GM19468 (cell line): Measurements from ENCODE around the gene LRRC9.
"Not testable (repeated sequence)": the region's sequence is repeated elsewhere in the genome, so short reads cannot be mapped to it uniquely, and the experiment has no call there.

ENCODE experiments used
- ATAC-seq: cut with Tn5 transposase; IDR thresholded peaks from one replicate; pipeline ENCODE4 v1.9.1; 2021; ENCODE audit warnings: mild to moderate bottlenecking, moderate library complexity, moderate number of reproducible peaks; ENCODE audit not compliant: unreplicated experiment; ENCODE audit errors: extremely low read depth

Gene LRRC9

DNA sequence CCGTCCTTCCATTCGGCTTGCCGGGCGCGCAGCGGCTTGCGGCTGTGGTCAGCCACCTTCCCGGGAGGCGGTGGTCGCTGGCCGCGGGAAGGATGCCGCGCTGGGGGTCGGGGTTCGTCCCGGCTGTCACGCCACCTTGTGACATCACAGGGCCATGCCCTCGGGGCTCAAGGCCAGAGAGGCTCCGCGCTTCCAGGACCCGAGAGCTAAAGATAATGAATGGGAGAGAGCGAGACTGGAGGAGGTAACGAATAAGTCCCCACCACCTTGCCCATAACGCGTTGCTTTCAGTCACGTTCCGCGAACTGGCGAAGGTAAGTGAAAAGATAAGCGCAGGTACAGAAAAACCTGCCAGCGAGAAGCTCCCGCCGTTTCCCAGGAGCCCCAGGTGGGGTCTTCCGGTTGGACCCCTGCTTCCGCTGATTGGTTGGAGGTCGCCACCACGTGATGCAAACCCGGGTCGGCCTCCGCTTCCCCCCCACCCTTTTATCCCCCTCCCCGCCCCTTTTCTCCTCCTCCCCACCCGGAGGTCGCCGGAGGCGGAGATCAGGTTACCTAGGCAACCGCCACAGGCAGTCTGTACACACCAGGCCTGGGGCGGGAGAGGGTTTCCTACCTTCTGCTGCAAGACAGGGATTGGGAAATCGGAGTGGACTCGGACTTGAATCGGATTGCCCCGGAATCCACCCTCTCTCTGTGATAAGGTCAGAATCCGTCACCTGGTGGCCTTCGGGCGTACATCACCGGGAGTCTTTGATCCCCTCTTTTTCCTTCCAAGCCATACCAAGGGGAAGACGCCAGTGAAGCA lies at the start of gene LRRC9:
TSS of gene LRRC9 (plus strand) at position 575 of the 808 bp plus-strand sequence.
- ATAC-seq, result no peak

DNA sequence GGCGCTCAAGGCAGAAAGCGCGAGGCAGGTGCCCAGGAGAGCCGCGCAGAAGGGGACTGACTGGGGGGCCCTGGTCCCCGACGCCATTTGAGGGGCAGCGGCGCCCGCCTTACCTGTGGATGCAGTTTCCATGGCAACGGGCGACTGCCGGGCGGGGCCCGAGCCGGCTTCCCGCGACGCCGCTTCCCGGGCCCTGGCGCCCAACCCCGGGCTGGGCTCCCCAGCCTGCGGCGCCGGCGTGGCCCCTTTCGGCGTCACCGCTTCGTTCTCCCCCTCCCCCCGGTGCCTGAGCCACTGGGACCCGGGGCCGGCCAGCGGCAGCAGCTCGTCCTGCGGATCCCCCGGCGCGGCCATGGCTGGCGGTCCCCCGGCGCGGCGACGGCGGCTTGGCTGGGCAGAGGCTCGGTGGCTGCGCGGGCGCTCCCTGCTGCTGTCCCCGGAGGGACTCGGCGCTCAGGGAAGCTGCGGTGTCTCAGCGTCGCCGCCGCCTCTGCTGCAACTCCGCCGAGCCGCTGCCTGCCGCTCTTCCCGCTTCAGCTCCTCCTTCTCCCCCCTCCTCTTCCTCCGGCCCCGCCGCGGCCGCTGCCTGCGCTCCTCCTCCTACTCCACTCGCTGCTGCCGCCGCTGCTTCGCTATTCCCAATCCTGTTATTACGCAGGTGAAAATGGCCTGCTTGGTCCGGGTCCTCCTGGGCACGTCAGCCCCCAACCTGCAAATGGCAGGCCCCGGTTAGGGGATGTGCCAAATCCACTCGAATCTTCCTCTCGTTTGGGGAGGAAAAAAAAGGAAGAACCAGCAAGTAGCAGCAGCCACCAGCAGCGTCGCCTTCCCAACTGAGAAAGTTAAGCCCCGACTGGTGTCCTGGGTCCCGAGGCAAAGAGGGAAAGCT lies 49.4 kb upstream of the LRRC9 start, which contains the start of gene RTN1:
TSS of gene RTN1 (minus strand) at position 500 of the 889 bp plus-strand sequence. CDS start at position 354, 146 bp downstream.
- no peak for ATAC-seq

DNA sequence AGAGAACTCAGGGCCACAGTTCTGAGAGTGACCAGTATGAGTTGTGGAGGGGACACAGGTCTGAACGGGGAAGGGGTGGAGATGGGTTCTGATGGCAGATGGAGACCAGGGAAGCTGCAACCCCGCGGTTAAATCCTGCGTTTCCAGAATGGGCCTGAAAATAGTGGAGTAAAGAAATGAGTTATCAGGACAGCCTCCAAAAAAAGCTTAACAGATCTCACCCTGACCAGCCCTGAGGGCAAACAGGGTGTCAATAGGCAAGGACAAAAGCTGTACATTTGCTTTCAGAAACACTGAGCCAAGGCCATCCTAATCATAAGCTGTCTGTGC lies 48.8 kb upstream of the LRRC9 start:
- no peak for ATAC-seq

DNA sequence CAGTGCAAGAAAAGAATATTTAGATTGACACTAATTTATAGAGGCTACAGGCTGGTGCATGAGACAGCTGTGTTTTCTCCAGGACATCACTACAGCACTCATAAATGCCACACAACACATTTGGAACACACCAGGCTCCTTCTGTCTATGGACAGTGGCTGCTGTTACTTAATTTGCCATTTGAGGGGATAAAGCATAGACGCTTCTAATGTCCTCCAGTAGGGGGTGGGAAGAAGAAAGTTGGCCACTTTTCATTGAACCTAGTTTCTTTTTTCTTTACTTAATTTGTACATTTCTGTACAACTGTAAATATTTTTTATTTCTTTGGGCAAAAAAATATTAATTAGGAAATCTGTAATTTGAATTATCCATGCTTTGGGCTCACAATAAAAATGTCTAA lies 37.0 kb upstream of the LRRC9 start:
- no peak for ATAC-seq

DNA sequence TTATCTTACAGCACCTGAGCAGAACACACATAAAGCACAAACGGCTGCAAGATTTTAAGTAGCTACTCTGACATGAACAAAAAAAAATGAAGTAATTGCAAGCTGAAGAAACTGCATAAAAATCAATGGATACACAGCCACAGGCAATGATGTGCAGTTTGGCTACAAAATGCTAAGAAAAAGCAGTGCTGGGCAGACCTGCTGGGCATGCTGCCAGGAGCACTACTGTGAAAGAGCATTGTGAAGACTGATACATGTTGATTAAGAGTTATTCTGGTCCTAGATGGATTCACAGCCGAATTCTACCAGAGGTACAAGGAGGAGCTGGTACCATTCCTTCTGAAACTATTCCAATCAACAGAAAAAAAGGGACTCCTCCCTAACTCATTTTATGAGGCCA lies 29.3 kb upstream of the LRRC9 start:
- no peak for ATAC-seq

DNA sequence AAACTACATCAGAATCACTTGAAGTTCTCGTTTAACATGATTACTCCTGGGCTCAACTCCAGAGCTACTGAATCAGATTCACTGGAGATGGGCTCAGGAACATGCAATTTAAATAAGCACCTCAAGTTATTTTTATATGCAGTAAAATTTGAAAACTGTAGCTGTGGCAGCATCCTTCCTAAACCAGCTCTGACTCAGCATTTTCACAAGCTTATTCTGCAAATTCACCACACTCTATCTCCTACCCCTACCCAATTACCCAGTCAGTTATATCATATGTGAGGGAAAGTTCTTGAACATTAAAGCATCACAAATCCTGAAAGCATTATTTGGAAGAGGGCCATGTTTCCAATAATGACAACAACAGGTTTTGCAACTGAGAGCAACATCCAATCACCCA lies 24.2 kb upstream of the LRRC9 start:
- no peak for ATAC-seq

DNA sequence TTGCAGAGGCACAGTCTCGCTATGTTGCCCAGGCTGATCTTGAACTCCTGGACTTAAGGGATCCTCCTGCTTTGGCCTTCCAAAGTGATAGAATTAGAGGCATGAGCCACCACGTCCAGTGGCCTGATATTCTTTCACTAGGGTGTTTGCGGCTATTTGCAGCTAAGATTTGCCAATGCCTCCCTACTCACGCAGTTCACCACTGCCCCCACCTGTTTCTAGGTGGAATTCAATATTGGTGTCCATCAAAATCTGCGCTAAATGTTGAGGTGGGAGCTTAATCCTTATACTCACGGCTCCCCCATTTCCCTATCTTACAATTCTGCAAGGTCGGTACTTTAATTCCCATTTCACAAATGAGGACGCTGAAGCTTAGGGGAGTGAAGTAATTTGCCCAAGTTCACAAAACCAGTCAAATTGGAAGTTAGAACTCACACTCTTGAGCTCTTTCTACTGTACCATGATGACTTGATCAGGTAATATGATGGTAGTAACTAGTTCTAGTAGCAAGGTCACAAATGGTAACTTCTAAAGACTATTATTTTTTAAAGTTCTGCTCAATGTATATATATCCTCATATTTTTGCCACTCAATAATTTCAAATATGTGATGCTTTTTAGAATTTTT lies 22.1 kb upstream of the LRRC9 start:
- no peak for ATAC-seq

DNA sequence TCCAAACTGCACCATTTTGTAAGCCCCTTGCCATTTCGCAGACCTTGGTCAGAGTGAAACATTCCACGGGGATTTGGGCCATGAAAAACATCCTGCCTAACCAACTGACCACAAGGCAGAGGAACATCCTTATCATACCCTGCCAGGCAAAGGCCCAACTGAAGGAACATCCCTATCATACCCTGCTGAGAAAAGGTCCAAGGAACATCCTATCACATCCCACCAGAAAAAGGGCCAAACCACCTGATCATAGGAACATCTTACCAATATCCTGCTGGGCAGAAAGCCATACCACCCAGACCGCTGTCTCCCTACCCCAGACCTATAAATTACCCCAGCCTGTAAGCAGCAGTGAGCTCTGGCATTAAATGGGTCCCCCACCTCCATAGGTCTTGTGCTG lies 19.4 kb upstream of the LRRC9 start:
- no peak for ATAC-seq

DNA sequence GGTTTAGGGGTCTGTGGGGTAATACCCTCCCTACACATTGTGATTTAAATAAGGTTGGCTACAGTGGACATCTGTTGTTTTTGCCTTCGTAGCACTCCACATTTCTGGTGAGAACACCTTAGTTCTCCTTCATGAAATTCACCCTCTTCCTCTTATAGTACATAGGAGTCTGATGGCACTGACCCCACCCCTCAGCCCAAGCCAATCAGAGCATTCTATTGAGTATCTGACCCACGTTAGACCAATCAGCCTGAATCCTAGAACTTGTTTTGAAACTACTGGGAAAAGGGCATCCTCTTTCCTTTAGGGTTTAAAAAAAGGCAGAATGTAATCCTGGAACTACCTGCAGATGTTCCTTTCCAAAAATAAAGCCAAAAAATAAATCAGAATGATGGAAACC lies 15.8 kb upstream of the LRRC9 start:
- no peak for ATAC-seq

DNA sequence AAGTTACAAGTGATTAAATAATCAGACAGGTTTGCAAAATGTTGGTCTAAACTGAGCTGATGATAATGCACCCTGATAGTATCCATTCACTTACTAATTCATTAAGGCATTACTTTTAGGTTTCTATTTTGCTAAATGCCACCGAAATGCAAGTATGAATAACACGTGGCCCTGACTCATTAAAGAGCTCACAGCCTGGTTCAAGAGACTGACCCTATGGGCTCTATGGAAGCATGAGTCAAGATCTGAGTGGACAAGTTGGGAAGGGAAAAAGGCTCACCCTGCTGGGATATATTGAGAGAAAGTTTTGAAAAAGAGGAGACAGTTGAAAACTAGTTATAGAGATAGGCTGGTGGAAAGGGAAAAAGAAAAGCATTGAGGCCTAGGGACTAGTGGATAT lies 14.8 kb upstream of the LRRC9 start:
- ATAC-seq, result no peak

DNA sequence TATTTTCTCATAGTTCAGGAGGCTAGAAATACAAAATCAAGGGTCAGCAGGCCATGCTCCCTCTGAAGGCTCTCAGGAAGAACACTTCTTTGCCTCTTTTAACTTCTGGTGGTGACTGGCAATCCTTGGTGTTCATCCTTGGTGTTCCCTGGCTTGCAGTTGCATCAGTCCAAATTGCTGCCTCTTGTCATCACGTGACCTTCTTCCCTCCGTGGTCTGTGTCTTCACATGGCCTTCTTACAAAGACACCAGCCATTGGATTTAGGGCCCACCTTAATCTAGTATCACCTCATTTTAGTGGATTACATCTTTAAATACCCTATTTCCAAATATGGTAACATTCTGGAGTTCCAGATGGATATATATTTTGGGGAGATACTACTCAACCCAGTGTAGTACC lies 7.5 kb upstream of the LRRC9 start:
- ATAC-seq, result no peak

DNA sequence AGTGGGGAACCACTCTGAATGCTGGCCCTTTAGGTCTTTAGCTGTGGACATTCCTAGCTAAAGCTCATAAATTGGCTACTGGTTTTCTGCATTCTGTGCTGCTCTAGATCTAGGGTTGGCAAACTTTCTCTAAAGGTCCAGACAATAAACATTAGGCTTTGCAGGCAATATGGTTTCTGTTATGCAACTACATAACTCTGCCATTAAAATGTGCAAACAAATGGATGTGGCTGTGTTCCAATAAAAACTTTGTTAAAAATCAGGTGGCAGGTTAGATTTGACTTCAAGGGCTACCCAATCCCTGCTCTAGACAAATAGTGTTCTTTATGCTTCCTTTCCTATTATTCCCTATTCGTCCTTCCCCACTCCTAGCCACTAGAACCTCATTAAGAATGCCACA lies 6.8 kb upstream of the LRRC9 start:
- no peak for ATAC-seq

DNA sequence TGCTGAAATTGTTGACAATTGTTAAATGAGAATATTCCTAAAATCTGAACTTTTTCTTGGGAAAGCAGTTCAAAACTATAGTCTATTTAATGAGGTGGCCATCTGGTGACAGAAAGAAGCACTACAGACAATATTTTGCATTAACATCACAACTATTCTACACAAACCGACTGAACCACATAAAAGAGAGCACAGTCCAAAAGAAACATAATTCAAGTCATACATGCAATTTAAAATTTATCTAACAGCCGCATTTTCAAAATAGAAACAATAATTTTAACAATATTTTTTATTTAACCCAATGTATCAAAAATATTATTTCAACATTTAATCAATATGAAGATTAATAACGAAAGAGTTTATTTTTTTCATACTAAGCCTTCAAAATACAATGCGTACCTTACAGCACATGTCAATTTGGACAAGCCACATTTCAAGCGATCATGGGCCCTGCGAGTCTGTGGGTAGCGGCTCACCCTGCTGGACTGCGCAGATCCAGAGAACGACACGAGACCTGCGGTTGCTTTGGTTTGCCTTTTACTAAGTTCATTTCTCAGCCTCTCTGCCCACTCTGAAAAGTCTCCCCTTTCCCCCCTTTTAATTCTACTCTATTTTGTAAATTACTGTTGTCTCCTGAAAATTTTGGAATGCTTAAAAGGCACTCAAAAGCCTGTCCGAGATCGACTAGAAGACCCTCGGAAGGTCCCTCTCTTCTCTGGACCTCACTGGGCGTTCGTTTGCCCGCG lies 947 bp upstream of the LRRC9 start:
- ATAC-seq, result no peak

DNA sequence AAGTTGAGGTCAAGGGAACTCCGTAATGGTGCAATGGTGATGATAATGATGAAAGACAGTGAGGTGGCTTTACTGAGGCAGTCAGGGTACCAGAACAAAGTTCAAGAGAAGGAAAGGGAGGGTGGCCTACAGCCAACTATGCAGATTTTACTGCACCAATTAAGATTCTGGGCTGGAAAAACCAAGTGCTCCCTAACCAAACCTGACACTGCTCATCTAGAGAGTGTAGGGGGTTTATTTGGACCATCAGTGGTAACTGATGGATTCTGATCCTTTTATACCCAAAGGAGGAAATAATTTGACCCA lies 387 bp downstream of the LRRC9 start:
- no peak for ATAC-seq

DNA sequence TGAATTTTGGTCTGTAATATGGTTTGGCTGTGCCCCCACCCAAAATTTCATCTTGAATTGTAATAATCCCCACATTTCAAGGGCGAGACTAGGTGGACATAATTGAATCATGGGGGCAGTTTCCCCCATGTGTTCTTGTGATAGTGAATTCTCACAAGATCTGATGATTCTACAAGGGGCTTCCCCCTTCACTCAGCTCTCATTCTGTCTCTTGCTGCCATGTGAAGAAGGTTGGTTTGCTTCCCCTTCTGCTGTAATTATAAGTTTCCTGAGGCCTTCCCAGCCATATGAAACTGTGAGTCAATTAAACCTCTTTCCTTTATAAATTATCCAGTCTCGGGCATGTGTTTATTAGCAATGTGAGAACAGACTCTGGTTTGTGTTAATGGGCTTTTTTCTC lies 5.9 kb downstream of the LRRC9 start:
- no peak for ATAC-seq

DNA sequence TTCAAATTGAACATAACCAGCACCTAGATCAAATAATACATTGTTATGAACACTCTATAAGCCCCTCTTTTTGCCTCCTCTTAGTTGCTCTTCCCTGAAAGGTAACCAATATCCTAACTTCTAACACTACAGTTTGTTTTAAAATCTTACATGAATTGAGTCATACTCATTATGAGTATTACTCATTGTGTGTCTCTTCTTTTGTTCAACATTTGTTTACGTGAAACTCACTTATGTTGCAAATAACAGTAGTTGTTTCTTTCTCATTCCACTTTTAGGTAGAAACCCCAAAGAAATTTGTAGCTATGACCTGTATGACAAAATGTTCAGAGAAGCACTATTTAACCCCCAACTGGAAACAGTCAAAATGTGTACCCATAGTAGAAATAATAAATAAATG lies 6.6 kb downstream of the LRRC9 start:
- no peak for ATAC-seq

DNA sequence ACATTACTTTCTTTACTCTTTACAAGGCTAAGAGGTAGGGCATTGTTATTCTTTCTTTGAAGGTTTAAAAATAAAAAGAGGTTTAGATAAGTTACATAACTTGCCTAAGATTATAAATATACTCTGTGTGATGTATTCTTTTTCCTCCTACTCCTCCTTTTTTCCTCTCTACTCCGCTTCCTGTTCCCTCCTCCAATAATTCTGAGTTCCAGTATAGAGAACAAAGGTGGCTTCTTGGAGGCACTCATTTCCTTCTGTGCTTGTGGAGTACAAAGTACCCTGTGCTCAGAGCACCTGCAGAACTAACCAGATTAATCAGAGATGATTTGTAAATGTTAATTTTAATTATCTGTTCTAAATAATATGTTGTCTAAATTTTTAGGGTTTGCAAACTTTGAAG lies 11.3 kb downstream of the LRRC9 start:
- ATAC-seq, result no peak

DNA sequence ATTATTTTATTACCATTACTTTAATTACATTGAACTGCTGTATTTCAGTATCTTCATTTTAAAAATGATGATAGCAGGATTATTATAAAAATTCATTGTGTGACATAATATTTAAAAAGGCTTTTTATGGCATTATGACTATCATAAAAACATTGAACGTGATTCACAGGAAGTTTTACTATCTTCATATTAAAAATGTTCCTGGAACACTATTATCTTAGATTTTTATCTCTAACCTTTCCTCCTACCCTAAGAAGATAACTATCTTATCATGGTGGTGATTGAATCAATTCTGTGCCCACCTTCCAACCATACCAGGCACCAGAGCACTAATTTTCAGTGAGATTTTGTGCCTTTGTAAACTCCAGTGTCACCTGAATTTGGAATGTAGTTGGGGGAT lies 16.2 kb downstream of the LRRC9 start:
- no peak for ATAC-seq

DNA sequence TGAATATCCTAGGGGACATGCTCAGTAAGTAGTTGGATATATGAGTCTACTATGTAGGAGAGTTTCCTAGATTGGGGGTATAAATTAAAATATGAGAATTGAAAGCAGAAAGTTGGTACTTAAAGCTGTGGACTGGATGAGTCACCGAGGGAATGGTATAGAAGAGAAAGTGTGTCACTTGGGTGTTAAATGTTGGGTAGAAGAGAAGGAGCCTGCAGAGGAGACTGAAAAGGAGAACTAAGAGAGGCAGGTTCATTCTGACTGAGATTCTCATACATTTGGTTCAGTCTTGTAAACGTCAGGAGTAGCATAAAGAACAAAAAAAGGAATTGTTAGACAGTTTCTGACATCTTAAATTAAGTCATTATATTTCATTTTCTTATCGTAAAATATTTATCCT lies 19.9 kb downstream of the LRRC9 start:
- no peak for ATAC-seq

DNA sequence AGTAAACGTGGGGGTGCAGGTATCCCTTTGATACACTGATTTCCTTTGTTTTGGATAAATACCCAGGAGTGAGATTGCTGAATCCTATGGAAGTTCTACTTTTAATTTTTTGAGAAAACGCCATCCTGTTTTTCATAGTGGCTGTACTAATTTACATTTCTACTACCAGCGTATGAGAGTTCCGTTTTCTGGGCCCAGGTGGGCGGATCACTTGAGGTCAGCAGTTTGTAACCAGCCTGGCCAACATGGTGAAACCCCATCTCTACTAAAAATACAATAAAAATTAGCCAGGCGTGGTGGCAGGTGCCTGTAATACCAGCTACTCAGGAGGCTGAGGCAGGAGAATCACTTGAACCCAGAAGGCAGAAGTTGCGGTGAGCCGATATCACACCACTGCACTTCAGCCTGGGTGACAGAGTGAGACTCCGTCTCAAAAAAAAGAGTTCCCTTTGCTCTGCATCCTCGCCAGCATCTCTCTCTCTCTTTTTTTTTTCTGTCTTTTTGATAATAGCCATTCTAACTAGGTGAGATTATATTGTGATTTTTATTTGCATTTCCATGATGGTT lies 22.4 kb downstream of the LRRC9 start:
- ATAC-seq, result not testable (repeated sequence)
